WTC11 (cell line): ENCODE measurements around the gene HTRA2. TPM values are rescaled to one million over a fixed set of nuclear protein-coding genes. Genes with fewer than 3 reads are reported as not detected.

Experiments used
- ATAC-seq: fragments of 200-7000 bp; cut with Tn5 transposase; 2 replicates; pipeline ENCODE4 v1.10.0; 2021; ENCODE audit warnings: mild to moderate bottlenecking, moderate library complexity
- CTCF ChIA-PET: fragments of 300-600 bp; sonication (Branson Sonifier 250); formaldehyde crosslinking; loops from one replicate; lab custom pipeline; 2021; ENCODE audit warnings: antibody characterized with exemption; lab: Charles Lee
- POLR2A ChIA-PET: fragments of 350-600 bp; sonication (Branson Sonifier 250); formaldehyde crosslinking; loops from one replicate; lab custom pipeline; 2021; ENCODE audit warnings: antibody characterized with exemption; lab: Charles Lee
- DNase-seq: peaks from one replicate; pipeline ENCODE4 v3.0.0; 2021; ENCODE audit warnings: low spot score
- H3K27ac Mint-ChIP-seq: 2 replicates; pipeline ENCODE4 v1.8.0; 2021; ENCODE audit warnings: mixed read lengths
- H3K27me3 Mint-ChIP-seq: 2 replicates; pipeline ENCODE4 v1.8.0; 2021; ENCODE audit warnings: low read depth, mild to moderate bottlenecking, moderate library complexity, mixed read lengths
- H3K36me3 Mint-ChIP-seq: 2 replicates; pipeline ENCODE4 v1.8.0; 2021; ENCODE audit warnings: mixed read lengths
- H3K4me1 Mint-ChIP-seq: 2 replicates; pipeline ENCODE4 v1.8.0; 2022; ENCODE audit warnings: mixed read lengths
- H3K4me3 Mint-ChIP-seq: 2 replicates; pipeline ENCODE4 v1.8.0; 2021; ENCODE audit warnings: mild to moderate bottlenecking, moderate library complexity, mixed read lengths
- H3K9me3 Mint-ChIP-seq: 2 replicates; pipeline ENCODE4 v1.8.0; 2021; ENCODE audit warnings: mixed read lengths
- AFF4 ChIP-seq: sonication (generic); formaldehyde crosslinking; IDR thresholded peaks from 2 replicates; pipeline ENCODE4 v1.8.1; 2023; ENCODE audit warnings: mild to moderate bottlenecking, missing genetic modification reagents, borderline replicate concordance
- ATF1 ChIP-seq: sonication (generic); formaldehyde crosslinking; IDR thresholded peaks from 2 replicates; pipeline ENCODE4 v1.8.1; 2023; ENCODE audit warnings: mild to moderate bottlenecking, moderate library complexity, missing genetic modification reagents
- ATF6 ChIP-seq: sonication (generic); formaldehyde crosslinking; IDR thresholded peaks from 2 replicates; pipeline ENCODE4 v1.8.1; 2023; ENCODE audit warnings: mild to moderate bottlenecking, missing genetic modification reagents
- E2F4 ChIP-seq: sonication (generic); formaldehyde crosslinking; IDR thresholded peaks from 2 replicates; pipeline ENCODE4 v1.8.1; 2022; ENCODE audit warnings: low read depth, mild to moderate bottlenecking, moderate library complexity, missing genetic modification reagents, borderline replicate concordance
- ELF4 ChIP-seq: sonication (generic); formaldehyde crosslinking; IDR thresholded peaks from 2 replicates; pipeline ENCODE4 v1.8.1; 2022; ENCODE audit warnings: low read depth, mild to moderate bottlenecking, moderate library complexity, missing genetic modification reagents
- EMX1 ChIP-seq: fragments of 250-450 bp; sonication (Bioruptor Pico); IDR thresholded peaks from 2 replicates; pipeline ENCODE4 v1.8.0; 2021; ENCODE audit warnings: mild to moderate bottlenecking
- FOXP1 ChIP-seq: sonication (generic); formaldehyde crosslinking; IDR thresholded peaks from 2 replicates; pipeline ENCODE4 v1.8.0; 2022; ENCODE audit warnings: missing genetic modification reagents, mild to moderate bottlenecking, moderate library complexity, borderline replicate concordance
- HMGA2 ChIP-seq: fragments of 250-450 bp; sonication (Bioruptor Pico); IDR thresholded peaks from 2 replicates; pipeline ENCODE4 v1.4.0; 2021; ENCODE audit warnings: mild to moderate bottlenecking, moderate library complexity
- NFE2L1 ChIP-seq: sonication (generic); formaldehyde crosslinking; IDR thresholded peaks from 2 replicates; pipeline ENCODE4 v1.8.1; 2023; ENCODE audit warnings: missing genetic modification reagents
- USF1 ChIP-seq: sonication (generic); formaldehyde crosslinking; IDR thresholded peaks from 2 replicates; pipeline ENCODE4 v1.8.0; 2022; ENCODE audit warnings: mild to moderate bottlenecking, missing genetic modification reagents
- ZNF423 ChIP-seq: fragments of 250-450 bp; sonication (Bioruptor Pico); IDR thresholded peaks from 2 replicates; pipeline ENCODE4 v2.1.2; 2022; ENCODE audit warnings: mild to moderate bottlenecking, moderate library complexity
- total RNA-seq: library from RNA; stranded (reverse); gene quantifications from 3 replicates; pipeline ENCODE4 v1.2.3, GENCODE V29; 2021
- TF ChIP-seq, protein P1 (sequence below): sonication (generic); formaldehyde crosslinking; IDR thresholded peaks from 2 replicates; pipeline ENCODE4 v1.8.0; 2022; ENCODE audit warnings: mild to moderate bottlenecking, missing genetic modification reagents
- TF ChIP-seq, protein P2 (sequence below): sonication (generic); formaldehyde crosslinking; IDR thresholded peaks from 2 replicates; pipeline ENCODE4 v1.8.0; 2023; ENCODE audit warnings: missing genetic modification reagents, mild to moderate bottlenecking, borderline replicate concordance

The HTRA2 gene
- total RNA-seq, 1 experiment from 2014 or later = 30.0 TPM

DNA sequence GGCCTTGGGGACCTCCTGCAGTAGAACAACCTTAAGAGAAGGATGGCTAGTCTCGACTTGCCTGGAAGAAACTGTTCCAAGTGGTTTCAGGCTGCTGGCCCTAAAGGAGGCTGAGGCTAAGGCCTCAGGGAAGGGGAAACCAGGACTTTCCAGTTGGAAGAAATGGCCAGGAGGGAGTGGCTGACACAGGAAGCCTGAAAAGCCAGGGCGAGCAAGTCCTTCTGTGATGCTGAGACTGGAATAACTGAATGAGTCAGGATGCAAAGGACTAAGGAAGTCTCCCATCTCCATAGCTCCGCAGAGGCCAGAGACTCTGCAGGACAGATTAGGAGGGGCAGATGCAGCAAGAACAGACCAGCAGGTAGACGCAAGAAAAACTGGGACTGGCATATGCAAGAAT, 7.4 kb downstream of the HTRA2 start (continued):
- TF ChIP-seq, protein P1, sequence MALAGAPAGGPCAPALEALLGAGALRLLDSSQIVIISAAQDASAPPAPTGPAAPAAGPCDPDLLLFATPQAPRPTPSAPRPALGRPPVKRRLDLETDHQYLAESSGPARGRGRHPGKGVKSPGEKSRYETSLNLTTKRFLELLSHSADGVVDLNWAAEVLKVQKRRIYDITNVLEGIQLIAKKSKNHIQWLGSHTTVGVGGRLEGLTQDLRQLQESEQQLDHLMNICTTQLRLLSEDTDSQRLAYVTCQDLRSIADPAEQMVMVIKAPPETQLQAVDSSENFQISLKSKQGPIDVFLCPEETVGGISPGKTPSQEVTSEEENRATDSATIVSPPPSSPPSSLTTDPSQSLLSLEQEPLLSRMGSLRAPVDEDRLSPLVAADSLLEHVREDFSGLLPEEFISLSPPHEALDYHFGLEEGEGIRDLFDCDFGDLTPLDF = no peak
- TF ChIP-seq ELF4 (CRISPR knock-in tag) (no peak), ATF1 (CRISPR knock-in tag) (no peak), EMX1 (CRISPR knock-in tag) (no peak), ZNF423 (CRISPR knock-in tag) (no peak), USF1 (CRISPR knock-in tag) (no peak), ATF6 (CRISPR knock-in tag) (no peak), NFE2L1 (CRISPR knock-in tag) (no peak), HMGA2 (CRISPR knock-in tag) (no peak)

- no peak overlapping the region for H3K27ac Mint-ChIP-seq
- TF ChIP-seq AFF4 = no peak
- no peaks in the 10 kb centered on the region for H3K9me3 Mint-ChIP-seq
- H3K27me3 Mint-ChIP-seq = peaks cover 3% of the 10 kb centered on the region; the same call in 1 of the 2 replicates
- peaks cover 2% of the 10 kb centered on the region; the same call in 1 of the 2 replicates for H3K36me3 Mint-ChIP-seq
- ChIA-PET POLR2A (interaction anchor here (0.9 kb wide), 1 partner anchor 21 kb away, joined by 3 read pairs; no protein-coding TSS in a partner anchor), CTCF (no interaction called here)
- no peak overlapping the region for H3K4me3 Mint-ChIP-seq
- ATAC-seq (no peak), DNase-seq (no peak)
- peaks cover 8% of the 10 kb centered on the region; the same call in 1 of the 2 replicates for H3K4me1 Mint-ChIP-seq
Observed at GRCh38 chr2:74538881-74539339, 9.2 kb downstream of the HTRA2 start.

GRCh38 chr2:74540291-74540690, 10.6 kb downstream of the HTRA2 start:
- Mint-ChIP-seq H3K4me3 (no peak overlapping the region), H3K36me3 (no peaks in the 10 kb centered on the region), H3K9me3 (no peaks in the 10 kb centered on the region), H3K4me1 (peaks cover 8% of the 10 kb centered on the region; the same call in 1 of the 2 replicates), H3K27ac (no peak overlapping the region), H3K27me3 (peaks cover 7% of the 10 kb centered on the region)
- ATAC-seq (no peak), DNase-seq (no peak)
- CTCF ChIA-PET = no interaction called here
- TF ChIP-seq, protein P2, sequence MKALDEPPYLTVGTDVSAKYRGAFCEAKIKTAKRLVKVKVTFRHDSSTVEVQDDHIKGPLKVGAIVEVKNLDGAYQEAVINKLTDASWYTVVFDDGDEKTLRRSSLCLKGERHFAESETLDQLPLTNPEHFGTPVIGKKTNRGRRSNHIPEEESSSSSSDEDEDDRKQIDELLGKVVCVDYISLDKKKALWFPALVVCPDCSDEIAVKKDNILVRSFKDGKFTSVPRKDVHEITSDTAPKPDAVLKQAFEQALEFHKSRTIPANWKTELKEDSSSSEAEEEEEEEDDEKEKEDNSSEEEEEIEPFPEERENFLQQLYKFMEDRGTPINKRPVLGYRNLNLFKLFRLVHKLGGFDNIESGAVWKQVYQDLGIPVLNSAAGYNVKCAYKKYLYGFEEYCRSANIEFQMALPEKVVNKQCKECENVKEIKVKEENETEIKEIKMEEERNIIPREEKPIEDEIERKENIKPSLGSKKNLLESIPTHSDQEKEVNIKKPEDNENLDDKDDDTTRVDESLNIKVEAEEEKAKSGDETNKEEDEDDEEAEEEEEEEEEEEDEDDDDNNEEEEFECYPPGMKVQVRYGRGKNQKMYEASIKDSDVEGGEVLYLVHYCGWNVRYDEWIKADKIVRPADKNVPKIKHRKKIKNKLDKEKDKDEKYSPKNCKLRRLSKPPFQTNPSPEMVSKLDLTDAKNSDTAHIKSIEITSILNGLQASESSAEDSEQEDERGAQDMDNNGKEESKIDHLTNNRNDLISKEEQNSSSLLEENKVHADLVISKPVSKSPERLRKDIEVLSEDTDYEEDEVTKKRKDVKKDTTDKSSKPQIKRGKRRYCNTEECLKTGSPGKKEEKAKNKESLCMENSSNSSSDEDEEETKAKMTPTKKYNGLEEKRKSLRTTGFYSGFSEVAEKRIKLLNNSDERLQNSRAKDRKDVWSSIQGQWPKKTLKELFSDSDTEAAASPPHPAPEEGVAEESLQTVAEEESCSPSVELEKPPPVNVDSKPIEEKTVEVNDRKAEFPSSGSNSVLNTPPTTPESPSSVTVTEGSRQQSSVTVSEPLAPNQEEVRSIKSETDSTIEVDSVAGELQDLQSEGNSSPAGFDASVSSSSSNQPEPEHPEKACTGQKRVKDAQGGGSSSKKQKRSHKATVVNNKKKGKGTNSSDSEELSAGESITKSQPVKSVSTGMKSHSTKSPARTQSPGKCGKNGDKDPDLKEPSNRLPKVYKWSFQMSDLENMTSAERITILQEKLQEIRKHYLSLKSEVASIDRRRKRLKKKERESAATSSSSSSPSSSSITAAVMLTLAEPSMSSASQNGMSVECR (CRISPR knock-in tag) = no peak
- TF ChIP-seq E2F4 (no peak), FOXP1 (CRISPR knock-in tag) (no peak)
- POLR2A ChIA-PET = no interaction called here
